Activated naive CD8-positive, alpha-beta T cell (primary cell): ENCODE measurements around the gene ABCD1.

Source experiments
- H3K27ac Mint-ChIP-seq: one replicate; pipeline ENCODE4 v1.8.0; 2021; ENCODE audit warnings: mixed read lengths
- H3K27me3 Mint-ChIP-seq: one replicate; pipeline ENCODE4 v1.8.0; 2021; ENCODE audit warnings: mixed read lengths
- H3K36me3 Mint-ChIP-seq: one replicate; pipeline ENCODE4 v1.8.0; 2021; ENCODE audit warnings: mixed read lengths
- H3K4me1 Mint-ChIP-seq: one replicate; pipeline ENCODE4 v1.8.0; 2021; ENCODE audit warnings: low read depth, mixed read lengths
- H3K4me3 Mint-ChIP-seq: one replicate; pipeline ENCODE4 v1.8.0; 2021; ENCODE audit warnings: mild to moderate bottlenecking, mixed read lengths
- H3K9me3 Mint-ChIP-seq: one replicate; pipeline ENCODE4 v1.8.0; 2021; ENCODE audit warnings: low read depth, mixed read lengths

ABCD1 gene

GRCh38 chrX:153775293-153776119 lies 50.9 kb downstream of the ABCD1 start:
- Mint-ChIP-seq H3K27ac (no peak overlapping the region), H3K9me3 (no peaks in the 10 kb centered on the region), H3K36me3 (no peaks in the 10 kb centered on the region), H3K4me1 (peaks cover 3% of the 10 kb centered on the region), H3K27me3 (no peaks in the 10 kb centered on the region), H3K4me3 (no peak overlapping the region)

GRCh38 chrX:153776120-153776599 lies 51.5 kb downstream of the ABCD1 start:
- Mint-ChIP-seq H3K36me3 (no peaks in the 10 kb centered on the region), H3K9me3 (no peaks in the 10 kb centered on the region), H3K27me3 (no peaks in the 10 kb centered on the region)

DNA sequence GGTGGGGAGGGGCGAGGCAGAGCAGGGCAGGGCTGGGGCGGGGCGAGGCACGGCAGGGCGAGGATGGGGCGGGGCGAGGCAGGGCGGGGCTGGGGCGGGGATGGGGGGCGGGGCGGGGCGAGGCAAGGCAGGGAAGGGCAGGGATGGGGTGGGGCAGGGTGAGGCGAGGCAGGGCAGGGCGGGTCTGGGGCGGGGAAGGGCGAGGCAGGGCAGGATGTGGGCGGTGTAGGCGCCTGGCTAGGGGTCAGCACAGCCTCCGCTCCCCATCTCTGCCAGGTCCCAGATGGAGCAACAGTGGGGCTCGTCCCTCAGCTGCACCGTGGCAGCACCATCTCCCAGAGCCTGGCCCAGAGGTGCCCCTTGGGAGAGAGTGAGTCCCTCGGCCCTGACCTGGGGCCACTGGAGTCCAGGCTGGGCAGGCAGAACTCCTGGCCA lies 52.0 kb downstream of the ABCD1 start:
- Mint-ChIP-seq H3K9me3 (no peaks in the 10 kb centered on the region), H3K4me1 (peaks cover 3% of the 10 kb centered on the region), H3K4me3 (no peak overlapping the region), H3K27me3 (no peaks in the 10 kb centered on the region), H3K27ac (no peak overlapping the region), H3K36me3 (no peaks in the 10 kb centered on the region)

More at GRCh38 chrX:153776120-153776599, 51.5 kb downstream of the ABCD1 start:
- Mint-ChIP-seq H3K27ac (no peak overlapping the region), H3K4me1 (peaks cover 3% of the 10 kb centered on the region), H3K4me3 (no peak overlapping the region)

DNA sequence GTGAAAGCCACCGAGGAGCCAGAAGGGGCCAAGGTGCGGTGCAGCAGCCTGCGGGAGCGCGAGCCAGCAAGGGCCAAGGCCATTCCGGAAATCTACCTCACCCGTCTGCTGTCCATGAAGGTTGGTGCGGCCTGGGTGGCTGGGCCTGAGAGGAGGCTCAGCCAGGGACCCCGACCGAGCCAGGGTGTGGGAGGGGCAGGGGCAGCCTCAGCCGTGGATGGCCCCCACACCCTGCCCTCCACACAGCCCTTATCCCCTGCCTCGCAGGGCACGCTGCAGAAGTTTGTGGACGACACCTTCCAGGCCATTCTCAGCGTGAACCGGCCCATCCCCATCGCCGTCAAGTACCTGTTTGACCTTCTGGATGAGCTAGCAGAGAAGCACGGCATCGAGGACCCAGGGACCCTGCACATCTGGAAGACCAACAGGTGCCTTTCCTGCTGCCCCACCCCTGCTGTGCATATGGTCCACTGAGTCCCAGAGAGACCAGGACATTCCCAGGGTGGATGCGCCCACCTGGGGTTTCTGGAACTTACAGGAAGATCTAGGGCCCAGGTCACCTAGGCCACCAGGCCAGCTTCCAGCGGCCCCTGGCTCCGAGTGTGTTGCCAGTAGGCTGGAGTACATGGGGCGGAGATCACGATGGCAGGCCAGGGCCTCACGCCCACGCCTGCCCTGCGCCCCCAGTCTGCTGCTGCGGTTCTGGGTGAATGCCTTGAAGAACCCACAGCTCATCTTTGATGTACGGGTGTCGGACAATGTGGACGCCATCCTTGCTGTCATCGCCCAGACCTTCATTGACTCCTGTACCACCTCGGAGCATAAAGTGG lies 52.8 kb downstream of the ABCD1 start:
- Mint-ChIP-seq H3K27ac (no peak overlapping the region), H3K4me3 (no peak overlapping the region), H3K9me3 (no peaks in the 10 kb centered on the region), H3K36me3 (no peaks in the 10 kb centered on the region), H3K4me1 (peaks cover 3% of the 10 kb centered on the region), H3K27me3 (no peaks in the 10 kb centered on the region)

DNA sequence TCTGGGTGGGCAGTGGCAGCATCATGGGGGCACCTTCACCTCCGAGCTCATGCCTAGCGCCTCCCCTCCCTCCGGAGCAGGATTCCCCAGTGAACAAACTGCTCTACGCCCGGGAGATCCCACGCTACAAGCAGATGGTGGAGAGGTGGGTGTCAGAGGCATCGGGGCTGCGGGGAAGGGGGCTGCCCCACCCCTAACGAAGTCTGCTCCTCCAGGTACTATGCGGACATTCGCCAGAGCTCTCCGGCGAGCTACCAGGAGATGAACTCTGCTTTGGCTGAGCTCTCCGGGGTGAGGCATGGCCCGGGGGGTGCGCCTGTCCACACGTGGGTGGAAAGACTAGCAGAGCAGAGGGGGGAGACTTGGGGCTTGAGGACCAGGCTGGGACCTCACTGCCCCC lies 53.5 kb downstream of the ABCD1 start:
- H3K4me3 Mint-ChIP-seq: no peak overlapping the region
- no peaks in the 10 kb centered on the region for H3K9me3 Mint-ChIP-seq
- peaks cover 3% of the 10 kb centered on the region for H3K4me1 Mint-ChIP-seq
- H3K27ac Mint-ChIP-seq: no peak overlapping the region
- no peaks in the 10 kb centered on the region for H3K27me3 Mint-ChIP-seq
- no peaks in the 10 kb centered on the region for H3K36me3 Mint-ChIP-seq

- no peak overlapping the region for H3K4me3 Mint-ChIP-seq
- no peaks in the 10 kb centered on the region for H3K36me3 Mint-ChIP-seq
- peaks cover 3% of the 10 kb centered on the region for H3K4me1 Mint-ChIP-seq
- H3K27me3 Mint-ChIP-seq: no peaks in the 10 kb centered on the region
- no peaks in the 10 kb centered on the region for H3K9me3 Mint-ChIP-seq
- H3K27ac Mint-ChIP-seq: no peak overlapping the region
Observed at GRCh38 chrX:153778684-153779101, 54.0 kb downstream of the ABCD1 start.

- Mint-ChIP-seq H3K36me3 (no peaks in the 10 kb centered on the region), H3K27me3 (no peaks in the 10 kb centered on the region), H3K4me1 (peaks cover 3% of the 10 kb centered on the region), H3K4me3 (no peak overlapping the region), H3K27ac (no peak overlapping the region), H3K9me3 (no peaks in the 10 kb centered on the region)
Observed at GRCh38 chrX:153779891-153780677, 55.4 kb downstream of the ABCD1 start.

GRCh38 chrX:153780678-153781427 lies 56.2 kb downstream of the ABCD1 start, which contains the start of gene SRPK3:
Gene SRPK3, plus strand, starts transcription at chrX:153781041. Its CDS starts 46 bp downstream, at chrX:153781087.
- H3K4me3 Mint-ChIP-seq: no peak within 1 kb of the TSS
- no peak within 1 kb of the TSS for H3K27ac Mint-ChIP-seq
- H3K27me3 Mint-ChIP-seq: no peaks in the 10 kb centered on the region
- no peaks in the 10 kb centered on the region for H3K36me3 Mint-ChIP-seq
- H3K4me1 Mint-ChIP-seq: peaks cover 3% of the 10 kb centered on the region
- H3K9me3 Mint-ChIP-seq: no peaks in the 10 kb centered on the region

DNA sequence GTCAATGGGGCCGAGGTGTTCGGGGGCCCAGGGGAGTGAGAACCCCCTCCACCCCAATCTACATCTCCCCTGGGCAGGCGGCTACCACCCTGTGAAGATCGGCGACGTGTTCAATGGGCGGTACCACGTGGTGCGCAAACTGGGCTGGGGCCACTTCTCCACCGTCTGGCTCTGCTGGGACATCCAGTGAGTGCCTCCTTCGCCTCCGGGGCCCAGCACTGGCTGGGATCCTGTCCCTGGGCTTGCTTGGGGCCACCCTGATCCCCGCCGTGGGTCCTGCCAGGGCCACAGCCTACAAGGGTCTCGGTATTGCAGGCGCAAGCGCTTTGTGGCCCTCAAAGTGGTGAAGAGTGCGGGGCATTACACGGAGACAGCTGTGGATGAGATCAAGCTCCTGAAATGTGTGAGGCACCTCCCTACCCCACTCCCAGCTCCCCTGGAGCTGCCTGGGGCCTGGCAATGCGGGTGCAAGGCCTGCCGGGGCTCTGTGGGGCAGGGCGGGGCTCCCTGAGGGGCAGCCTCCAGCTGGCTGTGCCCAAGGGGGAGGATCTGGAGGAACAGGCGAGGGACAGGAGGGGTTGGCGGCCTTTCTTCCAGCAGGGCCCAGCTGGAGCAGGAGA lies 56.9 kb downstream of the ABCD1 start:
- Mint-ChIP-seq H3K27me3 (no peaks in the 10 kb centered on the region), H3K9me3 (no peaks in the 10 kb centered on the region), H3K36me3 (no peaks in the 10 kb centered on the region), H3K4me1 (peaks cover 3% of the 10 kb centered on the region), H3K27ac (no peak overlapping the region), H3K4me3 (no peak overlapping the region)

GRCh38 chrX:153782313-153782712 lies 57.7 kb downstream of the ABCD1 start:
- Mint-ChIP-seq H3K27me3 (no peaks in the 10 kb centered on the region), H3K9me3 (no peaks in the 10 kb centered on the region)

GRCh38 chrX:153782871-153783270 lies 58.2 kb downstream of the ABCD1 start:
- no peak overlapping the region for H3K4me3 Mint-ChIP-seq
- no peaks in the 10 kb centered on the region for H3K9me3 Mint-ChIP-seq
- no peaks in the 10 kb centered on the region for H3K27me3 Mint-ChIP-seq
- peaks cover 3% of the 10 kb centered on the region for H3K4me1 Mint-ChIP-seq
- no peak overlapping the region for H3K27ac Mint-ChIP-seq
- no peaks in the 10 kb centered on the region for H3K36me3 Mint-ChIP-seq

More at GRCh38 chrX:153782313-153782712, 57.7 kb downstream of the ABCD1 start:
- H3K4me3 Mint-ChIP-seq: no peak overlapping the region
- peaks cover 3% of the 10 kb centered on the region for H3K4me1 Mint-ChIP-seq
- H3K27ac Mint-ChIP-seq: no peak overlapping the region
- no peaks in the 10 kb centered on the region for H3K36me3 Mint-ChIP-seq

DNA sequence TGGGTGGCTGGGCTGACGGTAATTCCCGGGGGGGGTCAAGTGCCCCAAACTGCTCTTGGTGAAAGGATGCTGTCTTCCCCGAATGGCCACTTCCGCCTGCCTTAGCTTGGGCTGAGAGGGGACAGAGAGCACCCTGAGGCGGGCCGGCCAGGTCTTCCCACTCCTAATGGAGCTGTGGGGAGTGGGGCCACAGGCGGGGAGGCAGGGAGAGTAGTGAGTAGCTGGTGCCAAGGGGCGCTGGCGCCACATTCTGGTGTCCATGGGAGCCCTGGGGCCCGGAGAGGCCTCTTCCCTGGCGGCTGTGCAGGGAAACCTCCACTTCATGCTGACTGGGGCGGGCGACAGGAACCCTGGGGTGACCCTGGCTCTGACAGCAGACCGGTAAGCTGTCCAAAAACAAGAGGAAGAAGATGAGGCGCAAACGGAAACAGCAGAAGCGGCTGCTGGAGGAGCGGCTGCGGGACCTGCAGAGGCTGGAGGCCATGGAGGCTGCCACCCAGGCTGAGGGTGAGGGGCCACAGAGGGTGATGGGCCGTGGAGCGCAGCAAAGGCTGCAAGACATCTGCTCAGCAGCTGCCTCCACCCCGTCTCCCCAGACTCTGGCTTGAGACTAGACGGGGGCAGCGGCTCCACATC lies 58.8 kb downstream of the ABCD1 start:
- no peaks in the 10 kb centered on the region for H3K36me3 Mint-ChIP-seq
- peaks cover 3% of the 10 kb centered on the region for H3K4me1 Mint-ChIP-seq
- no peaks in the 10 kb centered on the region for H3K9me3 Mint-ChIP-seq
- H3K27ac Mint-ChIP-seq: no peak overlapping the region
- no peak overlapping the region for H3K4me3 Mint-ChIP-seq
- no peaks in the 10 kb centered on the region for H3K27me3 Mint-ChIP-seq

DNA sequence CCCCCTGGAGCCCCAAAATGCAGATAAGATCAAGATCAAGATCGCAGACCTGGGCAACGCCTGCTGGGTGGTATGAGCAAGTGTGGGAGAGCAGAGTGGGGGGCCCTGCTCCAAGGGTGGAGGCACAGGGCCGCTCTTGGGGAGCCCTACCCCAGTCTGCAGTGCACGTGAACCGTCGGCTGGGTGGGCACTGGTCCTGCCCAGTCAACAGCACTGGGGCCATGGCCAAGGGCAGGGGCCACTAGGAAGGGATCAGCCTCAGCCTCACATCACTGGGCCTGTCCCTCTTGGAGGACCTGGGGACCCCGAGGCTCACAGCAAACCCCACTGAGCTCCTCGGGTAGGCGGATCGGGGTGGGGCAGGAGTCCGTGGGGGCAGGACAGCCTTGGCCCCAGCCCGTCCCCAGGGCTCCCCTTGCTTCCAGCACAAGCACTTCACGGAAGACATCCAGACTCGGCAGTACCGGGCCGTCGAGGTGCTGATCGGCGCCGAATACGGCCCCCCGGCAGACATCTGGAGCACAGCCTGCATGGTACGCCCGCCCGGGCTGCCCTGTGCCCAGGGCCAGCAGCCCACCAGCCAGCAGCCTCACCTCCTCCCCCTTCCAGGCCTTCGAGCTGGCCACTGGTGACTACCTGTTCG lies 59.8 kb downstream of the ABCD1 start:
- Mint-ChIP-seq H3K36me3 (no peaks in the 10 kb centered on the region), H3K27ac (no peak overlapping the region), H3K9me3 (no peaks in the 10 kb centered on the region), H3K27me3 (no peaks in the 10 kb centered on the region), H3K4me3 (no peak overlapping the region), H3K4me1 (peaks cover 3% of the 10 kb centered on the region)
